ENCODE data around the gene MCFD2. TPM values are rescaled to one million over a fixed set of nuclear protein-coding genes. Genes with fewer than 3 reads are reported as not detected.
"Not testable (repeated sequence)": the region's sequence is repeated elsewhere in the genome, so short reads cannot be mapped to it uniquely, and the experiment has no call there.

Gene MCFD2
- total and polyA plus RNA-seq, 12 donors: 29.6 to 695 (median 304) TPM

DNA sequence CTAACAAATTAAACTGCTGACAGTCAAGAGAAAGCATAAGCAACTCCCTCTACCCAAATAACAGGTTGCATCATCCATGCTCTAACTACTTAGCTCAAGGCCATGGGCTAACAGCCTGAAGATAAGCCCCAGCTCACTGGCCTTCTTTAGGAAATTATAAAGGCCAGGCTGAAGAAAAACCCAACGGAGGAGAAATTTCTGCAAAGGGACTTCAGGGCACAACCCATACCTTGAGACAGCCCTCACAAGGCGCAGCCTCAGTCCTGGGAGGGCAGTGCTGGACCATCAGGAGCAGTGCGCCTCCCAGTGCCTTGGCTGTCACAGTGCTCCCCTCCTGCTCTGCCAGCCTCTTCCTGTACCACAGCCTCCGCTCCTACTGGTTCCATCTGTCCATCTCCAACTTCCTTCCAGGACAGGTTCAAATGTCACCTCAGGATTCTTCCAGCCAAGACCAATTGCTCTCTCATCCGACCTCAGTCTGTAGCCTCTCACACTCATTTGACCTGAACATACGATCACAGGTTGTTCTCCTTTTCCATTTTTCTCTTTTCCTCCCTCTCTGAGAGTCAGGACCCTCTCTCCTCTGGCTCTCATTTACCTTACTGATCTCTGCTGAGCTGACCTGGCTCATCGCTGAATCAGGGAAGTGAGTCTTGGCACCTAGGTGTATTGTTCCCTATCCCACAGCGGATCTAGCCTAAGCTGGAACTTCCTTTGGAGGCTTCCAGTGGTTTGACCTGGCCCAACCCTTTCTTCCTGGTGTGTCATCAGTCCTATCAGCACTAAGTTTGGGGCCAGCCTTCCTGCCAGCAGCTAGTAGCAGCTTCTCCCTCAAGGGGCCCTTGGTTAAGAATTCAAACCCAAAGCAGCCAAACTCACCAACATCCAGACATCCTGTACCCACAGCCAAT is 1.9 kb downstream of the MCFD2 start:
- Histone ChIP-seq H3K36me3 (replicated peaks in 1 of 2) (peaks cover 0 to 27% of the 10 kb centered on the region in 2 donors), H3K27me3 (no peaks in the 10 kb centered on the region), H3K4me3 (peak overlapping the region in 2 of 4 donors; percentile 20 to 89), H3K4me1 (replicated peaks in 1 of 2) (peaks cover 45 to 69% of the 10 kb centered on the region in 2 donors), H3K27ac (peak overlapping the region; percentile 89 to 99 (median 98)), H3K9me3 (replicated peaks in 1 of 3) (no peaks in the 10 kb centered on the region)
- intact Hi-C loops (cut with DNase I): loop anchor here in 1 of 2 donors (10.0 kb wide), 1 partner anchor 61 kb away; no protein-coding TSS in a partner anchor
- peak; percentile 50 to 83 (median 74) for DNase-seq
- TF ChIP-seq, protein P1, sequence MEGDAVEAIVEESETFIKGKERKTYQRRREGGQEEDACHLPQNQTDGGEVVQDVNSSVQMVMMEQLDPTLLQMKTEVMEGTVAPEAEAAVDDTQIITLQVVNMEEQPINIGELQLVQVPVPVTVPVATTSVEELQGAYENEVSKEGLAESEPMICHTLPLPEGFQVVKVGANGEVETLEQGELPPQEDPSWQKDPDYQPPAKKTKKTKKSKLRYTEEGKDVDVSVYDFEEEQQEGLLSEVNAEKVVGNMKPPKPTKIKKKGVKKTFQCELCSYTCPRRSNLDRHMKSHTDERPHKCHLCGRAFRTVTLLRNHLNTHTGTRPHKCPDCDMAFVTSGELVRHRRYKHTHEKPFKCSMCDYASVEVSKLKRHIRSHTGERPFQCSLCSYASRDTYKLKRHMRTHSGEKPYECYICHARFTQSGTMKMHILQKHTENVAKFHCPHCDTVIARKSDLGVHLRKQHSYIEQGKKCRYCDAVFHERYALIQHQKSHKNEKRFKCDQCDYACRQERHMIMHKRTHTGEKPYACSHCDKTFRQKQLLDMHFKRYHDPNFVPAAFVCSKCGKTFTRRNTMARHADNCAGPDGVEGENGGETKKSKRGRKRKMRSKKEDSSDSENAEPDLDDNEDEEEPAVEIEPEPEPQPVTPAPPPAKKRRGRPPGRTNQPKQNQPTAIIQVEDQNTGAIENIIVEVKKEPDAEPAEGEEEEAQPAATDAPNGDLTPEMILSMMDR (IDR thresholded peaks at IDR 0.05): no peak
- peak in 1 of 2 donors; percentile 80 for TF ChIP-seq POLR2A (IDR thresholded peaks at IDR 0.05)
- WGBS, 4 donors: 44 to 49% (median 48%) methylated on average over 8 of the region's 8 CpGs

DNA sequence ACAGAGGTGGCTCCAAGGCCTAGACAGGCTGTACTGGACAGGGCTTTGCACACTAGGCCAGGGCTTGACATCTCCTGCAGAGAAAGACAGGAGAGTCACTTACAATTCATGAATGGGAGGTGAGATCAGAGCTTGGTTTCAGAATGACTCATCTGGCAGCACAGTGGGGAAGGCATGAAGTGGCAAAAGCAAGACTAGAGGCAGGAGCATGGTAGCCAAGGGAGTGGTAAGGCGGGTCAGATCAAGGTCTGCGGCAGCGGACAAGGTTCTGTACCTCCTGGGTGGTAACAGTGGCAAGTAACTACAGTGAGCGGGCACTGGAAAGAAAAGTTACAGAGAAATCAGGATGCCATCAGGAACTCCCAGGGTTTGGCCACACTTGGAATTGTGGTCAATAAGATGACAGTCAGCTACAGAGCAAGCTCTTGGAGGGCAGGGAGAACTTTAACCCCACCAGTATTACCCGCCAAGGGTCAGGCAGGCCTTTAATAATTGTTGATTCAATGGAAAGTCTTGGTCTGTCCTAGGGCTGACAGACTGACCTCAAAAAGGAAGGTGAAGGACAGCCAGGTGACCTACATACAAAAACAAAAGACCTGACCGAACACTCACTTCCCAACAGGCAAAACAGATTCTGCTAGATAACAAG is 5.7 kb downstream of the MCFD2 start:
- peak; percentile 50 to 81 (median 75) for DNase-seq
- H3K27me3 ChIP-seq: no peaks in the 10 kb centered on the region
- intact Hi-C loops (cut with DNase I): loop anchor here in 1 of 2 donors (10.0 kb wide), 1 partner anchor 65 kb away; no protein-coding TSS in a partner anchor
- H3K4me1 ChIP-seq (replicated peaks in 1 of 2): peaks cover 45 to 64% of the 10 kb centered on the region in 2 donors
- TF ChIP-seq POLR2A (IDR thresholded peaks at IDR 0.05): peak in 1 of 2 donors; percentile 34
- TF ChIP-seq, protein P1 (IDR thresholded peaks at IDR 0.05): no peak
- peak overlapping the region in 4 of 5 donors; percentile 12 to 79 (median 72) for H3K27ac ChIP-seq
- peaks cover 0 to 66% of the 10 kb centered on the region in 2 donors for H3K36me3 ChIP-seq (replicated peaks in 1 of 2)
- H3K4me3 ChIP-seq: no peak overlapping the region
- 42 to 66% (median 51%) methylated on average over 6 of the region's 6 CpGs for WGBS, 4 donors
- H3K9me3 ChIP-seq (replicated peaks in 1 of 3): no peaks in the 10 kb centered on the region

DNA sequence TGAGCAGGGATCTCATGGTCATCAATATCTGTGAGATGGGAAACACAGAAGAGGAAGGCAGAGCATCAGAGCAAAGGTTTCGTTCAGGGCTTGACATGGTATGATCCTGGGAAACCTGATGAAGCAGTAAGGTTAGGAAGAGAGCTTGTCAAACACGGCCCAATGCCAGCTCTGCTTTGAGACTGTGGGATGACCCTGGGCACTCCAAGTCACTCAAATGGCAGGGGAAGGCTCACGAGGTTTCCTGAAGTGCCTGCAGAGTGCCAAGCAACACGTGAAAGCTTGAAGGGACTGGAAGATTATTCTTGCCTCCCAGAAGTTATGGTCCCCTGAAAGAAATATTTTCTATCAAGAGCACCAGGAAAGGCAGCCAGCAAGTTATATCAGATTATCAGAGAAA is 6.5 kb downstream of the MCFD2 start:
- H3K9me3 ChIP-seq (replicated peaks in 1 of 3): no peaks in the 10 kb centered on the region
- H3K27ac ChIP-seq: peak overlapping the region in 4 of 5 donors; percentile 12 to 76 (median 58)
- no peak for TF ChIP-seq POLR2A (IDR thresholded peaks at IDR 0.05)
- TF ChIP-seq, protein P1 (IDR thresholded peaks at IDR 0.05): no peak
- peak in 3 of 7 donors; percentile 26 to 46 (median 32) for DNase-seq
- H3K4me3 ChIP-seq: no peak overlapping the region
- H3K36me3 ChIP-seq (replicated peaks in 1 of 2): peaks cover 0 to 73% of the 10 kb centered on the region in 2 donors
- H3K4me1 ChIP-seq (replicated peaks in 1 of 2): peaks cover 38 to 58% of the 10 kb centered on the region in 2 donors
- no peaks in the 10 kb centered on the region for H3K27me3 ChIP-seq
- WGBS, 4 donors: 44 to 61% (median 50%) methylated on average over 3 to 4 of the region's 4 CpGs
- intact Hi-C loops (cut with DNase I): no loop called here

DNA sequence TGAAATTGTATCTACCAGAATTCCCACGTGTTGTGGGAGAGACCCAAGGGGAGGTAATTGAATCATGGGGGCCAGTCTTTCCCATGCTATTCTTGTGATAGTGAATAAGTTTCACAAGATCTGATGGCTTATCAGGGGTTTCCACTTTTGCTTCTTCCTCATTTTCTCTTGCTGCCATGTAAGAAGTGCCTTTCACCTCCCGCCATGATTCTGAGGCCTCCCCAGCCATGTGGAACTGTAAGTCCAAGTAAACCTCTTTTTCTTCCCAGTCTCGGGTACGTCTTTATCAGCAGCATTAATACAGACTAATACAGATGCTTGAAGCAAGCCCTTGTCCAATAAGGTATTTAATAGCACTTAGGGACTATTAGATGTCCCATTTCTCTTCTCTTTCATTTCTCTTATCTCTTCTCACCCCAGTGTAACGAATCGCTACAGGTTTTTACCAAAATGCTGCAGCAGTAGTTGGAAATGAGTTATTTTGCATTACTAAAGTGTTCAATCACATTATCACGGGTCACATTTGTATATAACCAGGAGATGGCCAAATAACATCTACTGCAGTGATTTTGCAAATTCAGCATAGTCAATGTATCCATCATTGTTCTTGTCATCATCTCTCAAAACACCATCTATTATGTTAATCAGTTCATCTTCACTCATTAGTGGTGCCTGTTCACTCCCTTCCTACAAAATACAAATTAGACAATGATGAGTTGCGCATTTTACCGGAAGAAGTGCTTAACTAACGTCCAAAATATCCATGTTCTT is 10.5 kb downstream of the MCFD2 start:
- H3K4me3 ChIP-seq; H3K27me3 ChIP-seq; DNase-seq; intact Hi-C loops (cut with DNase I); H3K9me3 ChIP-seq (replicated peaks in 1 of 3); H3K27ac ChIP-seq: not testable (repeated sequence)
- 87 to 91% (median 90%) methylated on average over 10 of the region's 10 CpGs for WGBS, 4 donors
- peaks cover 15 to 20% of the 10 kb centered on the region in 2 donors for H3K4me1 ChIP-seq (replicated peaks in 1 of 2)
- H3K36me3 ChIP-seq (replicated peaks in 1 of 2): peaks cover 0 to 61% of the 10 kb centered on the region in 2 donors

DNA sequence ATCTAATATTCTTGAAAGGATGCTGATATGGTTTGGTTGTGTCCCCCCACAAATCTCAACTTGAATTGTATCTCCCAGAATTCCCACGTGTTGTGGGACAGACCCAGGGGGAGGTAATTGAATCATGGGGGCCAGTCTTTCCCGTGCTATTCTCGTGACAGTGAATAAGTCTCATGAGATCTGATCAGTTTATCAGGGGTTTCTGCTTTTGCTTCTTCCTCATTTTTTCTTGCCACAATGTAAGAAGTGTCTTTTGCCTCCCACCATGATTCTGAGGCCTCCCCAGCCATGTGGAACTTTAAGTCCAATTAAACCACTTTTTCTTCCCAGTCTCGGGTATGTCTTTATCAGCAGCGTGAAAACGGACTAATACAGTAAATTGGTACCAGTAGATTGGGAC is 12.6 kb downstream of the MCFD2 start:
- intact Hi-C loops (cut with DNase I); H3K27me3 ChIP-seq; H3K4me3 ChIP-seq; H3K27ac ChIP-seq; H3K9me3 ChIP-seq (replicated peaks in 1 of 3); DNase-seq: not testable (repeated sequence)
- H3K4me1 ChIP-seq (replicated peaks in 1 of 2): peaks cover 5 to 10% of the 10 kb centered on the region in 2 donors
- H3K36me3 ChIP-seq (replicated peaks in 1 of 2): peaks cover 0 to 42% of the 10 kb centered on the region in 2 donors
- WGBS, 4 donors: 68 to 81% (median 77%) methylated on average over 6 of the region's 6 CpGs

Measured in adrenal gland (tissue), 12 donors.